ENCODE data around the gene CATSPER3.

GRCh38 chr5:134948911-134949310, 18.8 kb upstream of the CATSPER3 start:
- TF ChIP-seq CTCF (conservative IDR thresholded peaks at IDR 0.05; ENCODE audit: low read depth, low read length): no peak
- TF ChIP-seq EZH2 (IDR thresholded peaks at IDR 0.05; ENCODE audit: low read length, unreplicated experiment): no peak
- no peak for TF ChIP-seq EZH2phosphoT487 (IDR thresholded peaks at IDR 0.05; ENCODE audit: borderline replicate concordance, low read length)

Data from PC-3 (cell line).